Measurements from ENCODE around the gene SMARCD3. TPM values are rescaled to one million over a fixed set of nuclear protein-coding genes. Genes with fewer than 3 reads are reported as not detected.

The SMARCD3 gene
- total and polyA plus RNA-seq, 9 of the 15 experiments (the other 6 are each of a cell fraction or from before 2014, with no cell fraction given), result 0.43 to 3.6 (median 2.6) TPM

GRCh38 chr7:151244196-151244840, 4.2 kb downstream of the SMARCD3 start (continued):
- TF ChIP-seq ZNF431 (CRISPR knock-in tag; IDR thresholded peaks at IDR 0.05), result no peak
- no peak for TF ChIP-seq HDAC3 (IDR thresholded peaks at IDR 0.05; ENCODE audit: borderline replicate concordance, partially characterized antibody)
- no peak for TF ChIP-seq KDM2B (CRISPR knock-in tag; IDR thresholded peaks at IDR 0.05)
- no peak for TF ChIP-seq PTTG1 (tag; IDR thresholded peaks at IDR 0.05; ENCODE audit: low read depth)
- no peak for TF ChIP-seq GATA2 (CRISPR knock-in tag; IDR thresholded peaks at IDR 0.05)
- no peak for TF ChIP-seq FOXJ3 (CRISPR knock-in tag; IDR thresholded peaks at IDR 0.05)
- TF ChIP-seq RBM25 (IDR thresholded peaks at IDR 0.05; ENCODE audit: low read depth, low read length, severe bottlenecking), result no peak
- TF ChIP-seq ZNF830 (CRISPR knock-in tag; IDR thresholded peaks at IDR 0.05), result 0 out of 2 replicates have a peak, but pooled peaks have one; percentile 15
- TF ChIP-seq SMC3 (conservative IDR thresholded peaks at IDR 0.05; ENCODE audit: insufficient read depth, low read depth, low read length), result peak; percentile 45; the same call in 1 of the 2 replicates
- TF ChIP-seq ATF6 (CRISPR knock-in tag; IDR thresholded peaks at IDR 0.05), result no peak
- TF ChIP-seq MITF (IDR thresholded peaks at IDR 0.05), result no peak
- TF ChIP-seq PATZ1 (CRISPR knock-in tag; IDR thresholded peaks at IDR 0.05; ENCODE audit: borderline replicate concordance), result no peak
- TF ChIP-seq XRCC4 (IDR thresholded peaks at IDR 0.05; ENCODE audit: extremely low read depth, insufficient read depth, insufficient read length), result no peak
- TF ChIP-seq MXI1 (IDR thresholded peaks at IDR 0.05; ENCODE audit: low read depth, low read length), result no peak
- TF ChIP-seq MAFK (IDR thresholded peaks at IDR 0.05; ENCODE audit: low read length), result no peak
- TF ChIP-seq TCF7 (IDR thresholded peaks at IDR 0.05; ENCODE audit: borderline replicate concordance), result no peak
- no peak for TF ChIP-seq HDGF (IDR thresholded peaks at IDR 0.05)
- TF ChIP-seq ZEB2 (IDR thresholded peaks at IDR 0.05), result no peak
- TF ChIP-seq BRD9 (IDR thresholded peaks at IDR 0.05; ENCODE audit: low read depth, partially characterized antibody), result no peak
- TF ChIP-seq MTF1 (CRISPR knock-in tag; IDR thresholded peaks at IDR 0.05; ENCODE audit: borderline replicate concordance), result no peak
- no peak for TF ChIP-seq RNF219 (CRISPR knock-in tag; IDR thresholded peaks at IDR 0.05)

All from K562 (cell line).